Measurements from ENCODE around the gene DRAM1.

DNA sequence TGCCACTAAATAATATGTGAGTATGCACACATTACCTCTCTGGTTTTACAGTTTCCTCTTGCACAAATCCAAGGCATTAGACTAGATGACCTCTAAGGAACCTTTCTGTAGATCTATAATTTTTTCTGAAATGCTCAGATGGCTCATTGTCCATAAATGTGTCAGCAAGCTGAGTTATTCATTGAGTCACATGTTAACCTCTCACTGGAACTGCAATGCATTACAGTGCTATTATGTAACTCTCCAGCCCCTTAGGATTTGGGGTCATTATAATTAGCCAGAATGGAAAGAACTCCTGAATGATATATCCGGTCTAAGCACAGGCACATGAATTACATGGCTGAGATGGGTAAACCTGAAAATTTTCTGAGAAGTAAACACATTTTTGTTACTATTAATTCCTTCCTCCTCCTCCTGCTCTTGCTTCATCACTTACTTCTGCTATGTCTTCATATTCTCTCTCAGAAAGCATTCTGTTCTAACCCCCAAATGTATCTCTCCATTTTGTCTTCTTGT lies 20.3 kb upstream of the DRAM1 start:
- TF ChIP-seq EZH2 (IDR thresholded peaks at IDR 0.05; ENCODE audit: low read length) = no peak
- TF ChIP-seq, protein P1, sequence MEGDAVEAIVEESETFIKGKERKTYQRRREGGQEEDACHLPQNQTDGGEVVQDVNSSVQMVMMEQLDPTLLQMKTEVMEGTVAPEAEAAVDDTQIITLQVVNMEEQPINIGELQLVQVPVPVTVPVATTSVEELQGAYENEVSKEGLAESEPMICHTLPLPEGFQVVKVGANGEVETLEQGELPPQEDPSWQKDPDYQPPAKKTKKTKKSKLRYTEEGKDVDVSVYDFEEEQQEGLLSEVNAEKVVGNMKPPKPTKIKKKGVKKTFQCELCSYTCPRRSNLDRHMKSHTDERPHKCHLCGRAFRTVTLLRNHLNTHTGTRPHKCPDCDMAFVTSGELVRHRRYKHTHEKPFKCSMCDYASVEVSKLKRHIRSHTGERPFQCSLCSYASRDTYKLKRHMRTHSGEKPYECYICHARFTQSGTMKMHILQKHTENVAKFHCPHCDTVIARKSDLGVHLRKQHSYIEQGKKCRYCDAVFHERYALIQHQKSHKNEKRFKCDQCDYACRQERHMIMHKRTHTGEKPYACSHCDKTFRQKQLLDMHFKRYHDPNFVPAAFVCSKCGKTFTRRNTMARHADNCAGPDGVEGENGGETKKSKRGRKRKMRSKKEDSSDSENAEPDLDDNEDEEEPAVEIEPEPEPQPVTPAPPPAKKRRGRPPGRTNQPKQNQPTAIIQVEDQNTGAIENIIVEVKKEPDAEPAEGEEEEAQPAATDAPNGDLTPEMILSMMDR (optimal IDR thresholded peaks at IDR 0.05 in 1 of 3, IDR thresholded peaks at IDR 0.05 in 1 of 3, conservative IDR thresholded peaks at IDR 0.05 in 1 of 3; ENCODE audit: extremely low read depth in 1 of 3, insufficient read depth in 2 of 3, low read length in 3 of 3) = no peak

Data from keratinocyte (primary cell).